G401 (cell line): ENCODE results near the gene ADAMTSL2. TPM values are rescaled to one million over a fixed set of nuclear protein-coding genes. Genes with fewer than 3 reads are reported as not detected.

Source experiments
- DNase-seq: peaks from one replicate; pipeline ENCODE4 v3.0.0-alpha.2; 2015; ENCODE audit warnings: low spot score
- in situ Hi-C: cut with HindIII; loops from 2 replicates; pipeline ENCODE4 v1.10.0; 2016; ENCODE audit warnings: low sequenced_read_pairs, mixed read lengths
- total RNA-seq: library from RNA; depleted of rRNA; stranded (reverse); fragments of >200 nt; shearing (Covaris generic); gene quantifications from 2 replicates; pipeline ENCODE4 v1.2.3, GENCODE V29; 2014

The ADAMTSL2 gene
- total RNA-seq, 1 experiment from 2014 or later = not detected

GRCh38 chr9:133515615-133516255 lies 18.8 kb upstream of the ADAMTSL2 start:
- no peak for DNase-seq
- in situ Hi-C loops = no loop called here

- DNase-seq = no peak
- in situ Hi-C loops = no loop called here
These were observed 18.1 kb upstream of the ADAMTSL2 start for GRCh38 chr9:133516256-133516960.

GRCh38 chr9:133516961-133517350 lies 17.5 kb upstream of the ADAMTSL2 start:
- no peak for DNase-seq
- in situ Hi-C loops = no loop called here

- no peak for DNase-seq
- in situ Hi-C loops = no loop called here
These were observed 16.8 kb upstream of the ADAMTSL2 start for GRCh38 chr9:133517711-133518110.

- DNase-seq = no peak
- in situ Hi-C loops = no loop called here
These were observed 16.3 kb upstream of the ADAMTSL2 start for GRCh38 chr9:133518200-133518599.

- in situ Hi-C loops = no loop called here
These were observed 15.6 kb upstream of the ADAMTSL2 start for GRCh38 chr9:133518706-133519449.

GRCh38 chr9:133519693-133520092 lies 14.8 kb upstream of the ADAMTSL2 start:
- in situ Hi-C loops = no loop called here
- DNase-seq = no peak

More at GRCh38 chr9:133518706-133519449, 15.6 kb upstream of the ADAMTSL2 start:
- no peak for DNase-seq

GRCh38 chr9:133520121-133520835 lies 14.2 kb upstream of the ADAMTSL2 start:
- no peak for DNase-seq
- in situ Hi-C loops = no loop called here

- DNase-seq = peak; percentile 72
- in situ Hi-C loops = no loop called here
These were observed 13.1 kb upstream of the ADAMTSL2 start for GRCh38 chr9:133521122-133522072.

GRCh38 chr9:133522073-133522910 lies 12.2 kb upstream of the ADAMTSL2 start:
- no peak for DNase-seq
- in situ Hi-C loops = no loop called here

GRCh38 chr9:133523106-133523505 lies 11.4 kb upstream of the ADAMTSL2 start:
- in situ Hi-C loops = no loop called here
- DNase-seq = no peak

GRCh38 chr9:133524146-133524545 lies 10.4 kb upstream of the ADAMTSL2 start:
- in situ Hi-C loops = no loop called here
- no peak for DNase-seq

- in situ Hi-C loops = no loop called here
- no peak for DNase-seq
These were observed 9.8 kb upstream of the ADAMTSL2 start, which contains the start of gene MYMK for GRCh38 chr9:133524679-133525228. Gene MYMK, minus strand, starts transcription at chr9:133524959. Its CDS starts 115 bp downstream, at chr9:133524844.

- DNase-seq = no peak
- in situ Hi-C loops = no loop called here
These were observed 8.8 kb upstream of the ADAMTSL2 start for GRCh38 chr9:133525677-133526076.

GRCh38 chr9:133526721-133527321 lies 7.7 kb upstream of the ADAMTSL2 start:
- in situ Hi-C loops = no loop called here
- DNase-seq = no peak

- DNase-seq = peak; percentile 54
- in situ Hi-C loops = no loop called here
These were observed 7.0 kb upstream of the ADAMTSL2 start for GRCh38 chr9:133527444-133527920.
